ENCODE measurements around the gene VPS25. TPM values are rescaled to one million over a fixed set of nuclear protein-coding genes. Genes with fewer than 3 reads are reported as not detected.
"Not testable (repeated sequence)": the region's sequence is repeated elsewhere in the genome, so short reads cannot be mapped to it uniquely, and the experiment has no call there.

Gene VPS25
- polyA plus RNA-seq, 1 donor from 2014 or later: 133 TPM

GRCh38 chr17:42766124-42766523, 7.1 kb upstream of the VPS25 start:
- Histone ChIP-seq H4K20me1 (ENCODE audit: insufficient read depth) (no peaks in the 10 kb centered on the region), H3K9ac (ENCODE audit: low read length) (no peak overlapping the region), H3K27me3 (ENCODE audit: insufficient read depth, low read depth, low read length) (peaks cover 11% of the 10 kb centered on the region), H2AFZ (ENCODE audit: low read depth, low read length) (no peak overlapping the region), H3K9me2 (ENCODE audit: insufficient read depth, low read length) (no peaks in the 10 kb centered on the region), H3F3A (ENCODE audit: insufficient read depth, low read length, poor library complexity, severe bottlenecking) (no peaks in the 10 kb centered on the region), H3K36me3 (ENCODE audit: insufficient read depth, low read length) (no peaks in the 10 kb centered on the region), H3K4me3 (ENCODE audit: low read length) (no peak overlapping the region), H3K27ac (ENCODE audit: low read length) (no peak overlapping the region), H3K4me2 (ENCODE audit: low read length) (no peak overlapping the region), H3K79me2 (replicated peaks; ENCODE audit: insufficient read depth, low read length) (no peaks in the 10 kb centered on the region), H3K9me3 (ENCODE audit: low read length) (no peaks in the 10 kb centered on the region)
- TF ChIP-seq EP300 (conservative IDR thresholded peaks at IDR 0.05; ENCODE audit: poor library complexity, severe bottlenecking) (no peak), CTCF (IDR thresholded peaks at IDR 0.05; ENCODE audit: poor library complexity, severe bottlenecking) (no peak), MXI1 (conservative IDR thresholded peaks at IDR 0.05; ENCODE audit: poor library complexity, severe bottlenecking) (no peak), POLR2AphosphoS5 (IDR thresholded peaks at IDR 0.05) (no peak), SMC3 (conservative IDR thresholded peaks at IDR 0.05; ENCODE audit: poor library complexity) (no peak), EZH2 (IDR thresholded peaks at IDR 0.05; ENCODE audit: borderline replicate concordance, insufficient read depth, low read length, poor library complexity, severe bottlenecking) (no peak), REST (IDR thresholded peaks at IDR 0.05; ENCODE audit: borderline replicate concordance) (no peak), RAD21 (conservative IDR thresholded peaks at IDR 0.05) (no peak), TAF1 (IDR thresholded peaks at IDR 0.05; ENCODE audit: low read depth) (no peak)

GRCh38 chr17:42767512-42767911, 5.7 kb upstream of the VPS25 start:
- no peaks in the 10 kb centered on the region for H3K79me2 ChIP-seq (replicated peaks; ENCODE audit: insufficient read depth, low read length)
- no peak overlapping the region for H3K9ac ChIP-seq (ENCODE audit: low read length)
- H3K27me3 ChIP-seq (ENCODE audit: insufficient read depth, low read depth, low read length): no peaks in the 10 kb centered on the region
- H3K36me3 ChIP-seq (ENCODE audit: insufficient read depth, low read length): no peaks in the 10 kb centered on the region
- no peak overlapping the region for H3K4me2 ChIP-seq (ENCODE audit: low read length)
- no peak overlapping the region for H2AFZ ChIP-seq (ENCODE audit: low read depth, low read length)
- no peaks in the 10 kb centered on the region for H4K20me1 ChIP-seq (ENCODE audit: insufficient read depth)
- no peak overlapping the region for H3K4me3 ChIP-seq (ENCODE audit: low read length)
- H3K9me2 ChIP-seq (ENCODE audit: insufficient read depth, low read length): no peaks in the 10 kb centered on the region
- H3K27ac ChIP-seq (ENCODE audit: low read length): no peak overlapping the region
- H3K9me3 ChIP-seq (ENCODE audit: low read length): no peaks in the 10 kb centered on the region
- TF ChIP-seq EZH2 (IDR thresholded peaks at IDR 0.05; ENCODE audit: borderline replicate concordance, insufficient read depth, low read length, poor library complexity, severe bottlenecking) (no peak), REST (IDR thresholded peaks at IDR 0.05; ENCODE audit: borderline replicate concordance) (no peak), EP300 (conservative IDR thresholded peaks at IDR 0.05; ENCODE audit: poor library complexity, severe bottlenecking) (no peak), CTCF (IDR thresholded peaks at IDR 0.05; ENCODE audit: poor library complexity, severe bottlenecking) (no peak), MXI1 (conservative IDR thresholded peaks at IDR 0.05; ENCODE audit: poor library complexity, severe bottlenecking) (no peak), SMC3 (conservative IDR thresholded peaks at IDR 0.05; ENCODE audit: poor library complexity) (no peak), POLR2AphosphoS5 (IDR thresholded peaks at IDR 0.05) (no peak), RAD21 (conservative IDR thresholded peaks at IDR 0.05) (no peak), TAF1 (IDR thresholded peaks at IDR 0.05; ENCODE audit: low read depth) (no peak)
- no peaks in the 10 kb centered on the region for H3F3A ChIP-seq (ENCODE audit: insufficient read depth, low read length, poor library complexity, severe bottlenecking)

- H2AFZ ChIP-seq (ENCODE audit: low read depth, low read length); H3K9me2 ChIP-seq (ENCODE audit: insufficient read depth, low read length); H3K9ac ChIP-seq (ENCODE audit: low read length); H3F3A ChIP-seq (ENCODE audit: insufficient read depth, low read length, poor library complexity, severe bottlenecking); H3K4me3 ChIP-seq (ENCODE audit: low read length); H3K27ac ChIP-seq (ENCODE audit: low read length); H4K20me1 ChIP-seq (ENCODE audit: insufficient read depth); H3K27me3 ChIP-seq (ENCODE audit: insufficient read depth, low read depth, low read length); H3K4me2 ChIP-seq (ENCODE audit: low read length); H3K9me3 ChIP-seq (ENCODE audit: low read length); H3K79me2 ChIP-seq (replicated peaks; ENCODE audit: insufficient read depth, low read length); H3K36me3 ChIP-seq (ENCODE audit: insufficient read depth, low read length): not testable (repeated sequence)
These were observed 5.2 kb upstream of the VPS25 start for GRCh38 chr17:42768006-42768405.
